GM15510 (cell line): Measurements from ENCODE around the gene CLTRN.

Experiments
- POLR2A ChIP-seq: IDR thresholded peaks from 3 replicates; pipeline ENCODE4 v1.6.1; 2011; ENCODE audit warnings: borderline replicate concordance; ENCODE audit not compliant: insufficient read length; ENCODE audit errors: extremely low read depth

The CLTRN gene

DNA sequence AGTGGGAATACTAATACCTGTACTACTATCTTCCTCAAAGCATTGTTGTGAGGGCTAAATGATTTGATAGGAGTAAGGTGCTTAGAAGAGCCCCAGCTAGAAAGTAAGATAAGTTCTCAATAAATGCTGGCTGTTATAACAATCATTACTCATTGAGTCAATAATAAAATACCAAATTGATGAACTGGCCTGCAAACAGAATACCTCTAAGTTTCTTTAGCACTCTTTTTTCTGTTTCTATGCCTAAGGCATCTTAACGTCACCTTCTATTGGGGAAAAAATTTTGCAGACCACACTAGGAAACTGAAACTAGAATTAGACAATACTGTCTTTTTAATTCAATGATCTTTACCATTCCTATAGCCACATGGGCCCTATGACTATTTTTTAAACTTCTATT lies 1.2 kb downstream of the CLTRN start:
- TF ChIP-seq POLR2A = no peak

DNA sequence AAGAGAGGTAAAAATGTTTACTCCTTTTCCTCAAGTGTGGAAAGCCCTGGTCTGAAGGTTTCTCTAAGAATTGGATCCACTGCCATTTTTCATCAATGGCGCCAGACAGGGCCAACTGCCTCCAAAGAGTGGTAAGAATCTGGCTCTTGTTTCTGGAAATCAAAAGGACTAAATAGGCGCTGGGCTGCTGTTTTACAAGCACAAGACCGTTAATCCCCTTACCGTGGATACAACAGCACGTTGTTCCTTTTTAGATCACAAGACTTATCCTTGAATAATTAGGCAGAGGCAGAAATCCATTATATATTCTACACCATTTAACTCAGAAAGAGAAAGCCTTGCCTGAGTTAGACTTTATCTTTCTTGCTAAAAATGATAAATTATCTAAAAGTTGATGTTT lies 10.6 kb downstream of the CLTRN start:
- TF ChIP-seq POLR2A = no peak

DNA sequence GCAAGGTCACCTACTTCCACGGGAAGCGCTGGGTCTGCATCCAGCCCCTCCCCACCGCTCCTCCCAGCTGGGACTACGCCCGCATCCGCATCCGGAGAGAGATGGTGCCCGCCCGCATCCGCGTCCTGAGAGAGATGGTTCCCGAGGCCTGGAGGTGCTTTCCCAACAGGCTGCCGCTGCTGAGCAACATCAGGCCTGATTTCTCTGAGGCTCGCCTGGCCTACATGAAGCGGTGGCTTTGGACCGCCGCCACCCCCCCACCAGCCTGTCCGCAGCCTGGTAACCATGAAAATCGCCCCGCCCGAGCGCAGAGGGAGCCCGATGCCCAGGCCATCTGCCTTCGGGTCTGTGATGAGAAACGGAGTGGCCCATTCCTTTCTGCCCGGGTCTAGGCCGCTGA lies 18.1 kb downstream of the CLTRN start:
- TF ChIP-seq POLR2A = no peak

DNA sequence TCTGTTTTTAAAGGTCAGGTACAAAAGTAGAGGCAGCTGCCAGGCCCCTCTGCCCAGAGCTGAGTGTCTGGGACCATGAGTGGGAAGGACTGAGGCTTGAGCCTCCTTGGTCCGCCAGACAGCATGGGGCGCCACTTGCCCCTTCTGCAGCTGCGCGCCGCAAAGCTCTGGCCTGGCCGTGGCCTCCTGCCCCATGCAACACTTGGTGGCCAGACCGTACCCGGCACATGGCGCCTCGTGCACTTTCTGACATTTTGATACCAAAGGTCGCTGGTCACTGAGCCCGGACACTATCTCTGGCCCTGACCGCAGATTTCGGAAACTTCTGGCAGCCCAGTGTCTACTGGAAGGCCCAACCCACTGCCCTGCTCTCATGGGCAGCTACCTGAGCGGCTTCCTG lies 18.6 kb downstream of the CLTRN start:
- TF ChIP-seq POLR2A = no peak

DNA sequence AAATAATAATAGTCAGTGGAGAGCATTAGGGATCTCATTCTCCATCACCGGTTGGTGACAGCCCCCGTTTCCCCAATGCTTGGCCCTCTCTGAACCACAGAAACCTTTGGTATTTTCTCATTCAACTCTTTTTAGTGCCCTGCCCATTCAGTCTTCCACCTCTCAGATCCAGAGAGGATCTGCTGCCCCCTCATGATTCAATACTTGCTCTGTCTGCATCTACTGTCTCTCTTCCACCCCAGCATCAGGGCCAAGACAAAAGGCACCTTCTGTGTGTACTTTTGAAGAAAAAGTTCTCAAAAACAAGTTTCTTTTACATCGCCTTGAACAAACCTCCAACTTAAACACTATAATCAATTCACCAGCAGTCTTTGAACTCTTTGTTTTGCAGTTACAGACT lies 19.3 kb downstream of the CLTRN start:
- no peak for TF ChIP-seq POLR2A

DNA sequence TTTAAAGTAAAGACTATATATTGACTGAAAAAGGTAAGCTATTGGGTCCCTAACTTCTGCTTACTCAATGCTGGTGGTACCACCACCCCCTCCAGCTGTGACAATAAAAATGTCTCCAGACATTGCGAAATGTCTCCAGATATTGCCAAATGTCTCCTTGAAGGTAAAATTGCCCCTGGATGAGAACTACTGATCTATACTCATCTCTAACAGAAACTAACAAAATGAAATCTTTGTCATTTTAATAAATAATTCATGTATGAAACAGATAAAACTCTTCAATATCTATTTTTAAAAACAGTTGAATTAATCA lies 20.1 kb downstream of the CLTRN start:
- TF ChIP-seq POLR2A = no peak

DNA sequence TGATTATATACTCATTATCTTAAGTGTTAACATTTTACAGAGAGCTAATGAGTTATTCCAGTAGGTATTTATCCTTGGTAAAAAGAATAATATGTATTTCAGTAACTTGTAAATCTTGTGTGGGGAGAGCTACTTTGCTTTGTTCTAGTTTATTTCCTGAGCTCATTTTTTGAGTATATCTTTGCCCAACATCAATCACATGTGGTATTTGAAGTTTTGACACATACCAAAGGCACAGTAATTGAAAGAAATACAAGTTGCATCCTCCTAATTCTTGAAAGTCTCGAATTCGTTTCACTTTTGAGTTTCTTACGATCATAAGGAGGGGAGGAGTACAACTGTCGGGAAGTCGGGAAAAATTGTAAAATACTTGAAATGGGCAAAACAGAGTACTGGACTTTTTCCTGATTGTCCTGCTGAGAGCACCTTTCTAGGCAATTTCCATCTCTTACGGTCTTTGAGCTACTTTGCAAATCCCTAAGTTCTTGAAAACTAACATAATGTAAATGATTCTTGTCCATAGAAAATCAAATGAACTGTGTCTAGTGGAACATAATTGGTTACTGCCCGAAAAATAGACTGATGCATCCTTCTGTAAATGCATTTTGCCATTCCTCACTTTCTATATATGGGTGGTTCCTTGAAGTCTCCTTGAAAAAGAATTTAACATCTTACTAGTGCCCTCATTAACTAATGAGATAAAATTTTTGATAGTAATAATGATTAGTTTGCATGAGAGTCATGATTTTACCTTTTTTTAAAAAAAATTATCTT lies 20.6 kb downstream of the CLTRN start:
- TF ChIP-seq POLR2A = no peak

DNA sequence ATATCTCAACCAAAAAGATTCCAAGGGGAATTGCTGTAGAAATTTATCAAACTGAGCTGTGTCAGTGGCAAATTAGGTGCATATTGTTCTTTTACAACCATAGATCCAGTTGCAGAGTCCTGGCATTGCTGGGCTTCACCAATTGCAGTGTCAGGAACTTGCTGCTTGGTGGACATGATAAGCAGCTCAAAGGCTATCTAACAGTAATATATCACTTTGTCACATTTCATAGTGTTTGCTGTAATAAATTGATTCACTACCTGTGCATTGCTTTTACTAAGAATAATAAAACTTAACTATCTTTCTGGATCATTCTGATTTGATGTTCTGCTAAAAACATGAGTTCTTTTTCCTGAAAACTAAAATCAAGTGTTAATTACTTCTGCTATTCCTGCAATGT lies 33.0 kb downstream of the CLTRN start:
- no peak for TF ChIP-seq POLR2A

DNA sequence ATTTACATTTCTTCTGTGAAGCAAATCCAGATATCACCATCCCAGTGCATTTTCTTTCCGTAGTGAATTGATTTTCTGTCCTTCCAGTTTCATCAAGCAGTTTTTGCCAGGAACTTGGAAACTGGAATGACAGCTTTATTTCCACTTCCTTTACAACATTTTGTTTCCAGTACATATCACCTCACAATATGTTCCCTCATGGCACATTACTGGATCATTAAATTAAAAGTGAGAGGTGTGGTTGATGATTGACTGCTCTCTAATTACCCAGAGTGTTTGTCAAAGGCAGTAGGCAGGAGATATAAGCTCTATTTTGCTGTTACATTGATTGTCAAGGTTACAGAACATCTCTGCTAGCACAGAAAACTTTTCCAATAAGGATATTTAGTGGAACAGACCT lies 41.6 kb downstream of the CLTRN start:
- TF ChIP-seq POLR2A = no peak

DNA sequence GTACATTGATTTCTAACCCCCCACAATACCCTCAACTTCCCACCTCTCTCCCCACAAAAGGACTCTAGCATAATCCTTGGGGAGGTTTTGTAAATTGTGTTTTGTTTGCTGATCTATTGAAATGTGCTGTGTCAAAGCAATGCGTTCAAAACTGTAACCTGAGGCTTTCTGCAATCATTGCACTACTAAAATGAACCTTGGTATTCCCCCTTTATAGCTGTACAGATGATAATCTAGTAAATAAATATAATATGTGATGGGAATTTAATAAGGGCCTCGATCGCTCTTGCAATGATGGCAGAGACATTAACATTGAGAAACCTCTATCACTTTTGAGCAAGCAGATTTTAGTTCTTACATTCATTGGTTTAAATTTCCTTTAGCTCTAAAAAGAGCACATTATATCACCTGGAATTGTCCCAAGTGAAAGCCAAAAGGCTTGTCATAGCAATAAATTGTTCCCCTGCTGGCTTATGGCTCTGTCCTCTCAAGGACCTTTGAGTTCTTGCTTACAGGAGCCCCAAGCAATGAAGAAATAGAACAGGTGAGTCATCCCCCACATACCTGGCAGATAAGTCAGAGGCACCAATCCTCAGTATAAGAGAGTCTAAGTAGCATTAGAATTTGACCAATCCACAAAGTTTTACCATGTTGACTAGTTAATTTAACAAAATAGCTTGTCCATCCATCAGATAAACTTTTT lies 45.4 kb downstream of the CLTRN start:
- TF ChIP-seq POLR2A = no peak

DNA sequence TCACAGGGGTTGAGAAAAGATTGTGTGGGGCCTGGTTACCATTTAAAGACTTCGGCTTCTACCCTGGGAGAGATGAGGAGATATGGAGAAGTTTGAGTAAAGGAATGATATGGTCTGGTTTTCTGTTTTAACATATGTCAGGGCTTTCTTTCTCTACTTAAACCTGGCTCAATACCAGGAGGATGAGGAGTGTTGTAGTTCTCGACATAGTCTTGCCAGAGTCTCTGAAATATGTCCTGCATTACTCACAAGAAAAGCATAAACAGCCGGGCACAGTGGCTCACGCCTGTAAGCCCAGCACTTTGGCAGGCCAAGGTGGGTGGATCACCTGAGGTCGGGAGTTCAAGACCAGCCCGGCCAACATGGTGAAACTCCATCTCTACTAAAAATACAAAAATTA lies 47.5 kb downstream of the CLTRN start:
- no peak for TF ChIP-seq POLR2A

DNA sequence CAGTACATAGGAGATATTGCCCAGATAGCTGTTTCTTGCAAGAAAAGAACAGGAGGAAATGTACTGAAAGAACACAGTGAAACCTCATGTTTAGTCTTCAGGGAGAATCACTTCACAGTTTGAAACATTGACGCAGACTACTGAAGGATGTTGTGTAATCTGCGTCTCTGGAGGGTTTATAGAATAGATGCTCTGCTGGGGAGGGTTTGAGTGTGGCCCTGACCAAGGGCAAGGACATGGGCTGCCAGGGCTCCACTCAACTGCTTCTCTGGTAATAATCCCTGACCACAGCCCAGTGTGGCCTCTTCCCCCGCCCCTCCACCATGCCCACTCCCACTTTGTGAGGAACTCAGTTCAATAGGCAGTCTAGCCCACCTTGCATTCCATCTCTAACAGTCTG lies 48.1 kb downstream of the CLTRN start:
- no peak for TF ChIP-seq POLR2A

DNA sequence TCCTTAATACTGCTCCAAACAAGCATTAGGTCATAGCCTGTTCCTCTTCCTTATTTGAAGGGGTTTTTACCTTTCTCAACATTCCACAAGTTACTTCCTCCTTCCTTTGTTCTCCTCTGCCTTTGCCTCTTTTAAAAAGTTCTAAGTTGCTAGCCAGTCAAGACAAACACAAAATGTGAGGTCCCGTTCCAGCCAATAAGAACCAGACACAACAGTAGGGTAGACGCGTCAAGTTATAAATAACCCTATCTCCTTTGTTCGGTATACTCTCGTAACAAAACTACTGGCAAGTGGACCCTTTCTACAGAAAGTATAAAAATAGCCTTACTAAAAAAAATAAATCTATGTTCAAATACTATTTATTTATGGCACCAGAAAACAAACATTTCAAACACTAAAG lies 57.5 kb downstream of the CLTRN start:
- no peak for TF ChIP-seq POLR2A

DNA sequence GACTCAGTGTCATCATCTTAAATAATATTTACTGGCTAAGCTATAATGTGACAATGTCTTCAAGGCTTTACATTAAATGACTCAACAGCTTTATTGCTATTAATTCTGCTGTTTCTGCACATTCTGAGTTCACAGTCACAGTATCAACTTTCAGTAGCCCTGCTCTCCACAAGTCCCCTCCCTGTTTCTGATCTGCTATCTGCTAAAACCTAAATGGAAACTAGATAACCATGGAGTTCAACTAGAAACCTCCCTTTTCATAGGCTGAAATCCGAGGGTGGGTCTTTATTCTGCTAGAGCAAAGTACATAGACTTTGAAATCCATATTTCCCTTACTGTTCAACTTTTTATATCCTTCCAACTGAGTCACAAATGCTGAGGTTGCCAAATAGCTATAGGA lies 58.5 kb downstream of the CLTRN start:
- no peak for TF ChIP-seq POLR2A

DNA sequence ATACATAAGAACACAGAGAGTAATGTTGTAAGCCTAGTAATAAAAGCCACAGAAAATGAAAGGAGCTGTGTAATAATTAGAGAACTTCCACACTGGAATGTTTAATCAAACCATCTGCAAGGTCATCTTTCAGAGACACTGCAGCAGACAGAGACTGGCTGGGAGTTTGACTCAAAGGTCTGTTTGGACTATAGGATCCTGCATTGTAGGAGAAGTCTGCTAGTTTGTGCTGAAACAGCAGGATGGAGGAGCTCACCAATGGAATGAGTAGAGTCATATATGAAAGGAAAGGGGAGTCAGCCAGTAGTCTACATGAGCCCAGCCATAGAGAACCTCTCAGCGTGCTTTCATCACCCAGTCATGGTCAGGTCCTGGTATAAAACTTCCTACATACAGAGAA lies 59.4 kb downstream of the CLTRN start:
- TF ChIP-seq POLR2A = no peak

DNA sequence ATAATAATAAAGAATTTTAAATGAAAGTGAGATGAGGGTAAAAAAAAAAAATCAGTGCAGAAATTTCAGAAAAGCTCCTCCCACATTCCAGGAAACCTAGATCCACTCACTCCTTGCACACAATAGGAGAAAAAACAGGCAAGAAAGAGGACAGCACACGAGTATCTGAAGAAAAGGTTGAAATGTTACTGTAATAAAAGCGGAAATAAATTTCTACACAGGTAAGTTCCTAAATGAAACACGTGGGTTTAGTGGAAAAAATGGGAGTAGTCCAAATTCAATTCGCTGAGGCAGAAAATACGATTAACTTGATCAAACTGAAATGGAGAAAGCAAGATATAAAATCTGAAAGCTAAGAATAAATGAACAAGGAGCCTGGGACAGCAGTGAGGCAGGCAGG lies 61.8 kb downstream of the CLTRN start:
- no peak for TF ChIP-seq POLR2A

DNA sequence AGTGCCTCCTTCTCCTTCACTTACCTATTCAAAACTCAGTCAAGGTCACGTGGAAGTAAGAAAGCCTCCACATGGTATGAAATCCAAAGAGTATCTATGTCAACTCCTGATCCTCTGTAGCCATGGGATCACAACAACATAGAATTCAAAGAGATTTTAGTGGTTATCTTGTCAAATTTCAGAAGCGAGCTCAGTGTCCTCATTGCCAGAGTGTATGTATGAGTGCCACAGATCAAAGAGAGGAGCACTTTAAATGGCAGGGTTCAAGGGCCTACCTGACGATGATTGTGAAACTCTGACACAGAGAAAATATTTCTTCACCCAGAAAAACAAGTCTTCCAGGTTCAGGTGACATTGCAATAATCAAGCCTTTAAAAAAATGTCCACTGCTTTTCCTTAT lies 62.7 kb downstream of the CLTRN start:
- no peak for TF ChIP-seq POLR2A

DNA sequence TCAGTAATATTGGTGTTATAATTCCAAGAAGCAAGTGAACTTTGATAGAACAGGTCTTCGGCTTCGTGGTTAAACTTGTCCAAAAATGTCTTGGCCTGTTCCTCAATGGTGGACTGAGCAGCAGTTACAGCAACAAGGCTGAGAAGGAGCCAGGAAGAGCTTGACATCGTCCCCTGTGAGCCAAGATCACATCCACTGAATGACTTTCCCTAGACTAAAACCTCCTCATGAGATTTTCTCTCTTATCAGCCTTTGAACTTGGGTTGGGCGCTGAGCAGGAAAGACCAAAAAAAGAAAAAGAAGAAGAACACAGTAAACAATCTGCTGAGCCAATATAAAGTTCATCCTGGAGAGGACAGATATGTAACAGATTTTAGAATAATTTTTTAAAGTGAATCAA lies 63.9 kb downstream of the CLTRN start, which contains the start of gene ACE2:
Gene ACE2, minus strand, starts transcription at position 216 of the 400 bp plus-strand sequence. Its CDS starts 49 bp downstream, at position 167.
- no peak for TF ChIP-seq POLR2A

DNA sequence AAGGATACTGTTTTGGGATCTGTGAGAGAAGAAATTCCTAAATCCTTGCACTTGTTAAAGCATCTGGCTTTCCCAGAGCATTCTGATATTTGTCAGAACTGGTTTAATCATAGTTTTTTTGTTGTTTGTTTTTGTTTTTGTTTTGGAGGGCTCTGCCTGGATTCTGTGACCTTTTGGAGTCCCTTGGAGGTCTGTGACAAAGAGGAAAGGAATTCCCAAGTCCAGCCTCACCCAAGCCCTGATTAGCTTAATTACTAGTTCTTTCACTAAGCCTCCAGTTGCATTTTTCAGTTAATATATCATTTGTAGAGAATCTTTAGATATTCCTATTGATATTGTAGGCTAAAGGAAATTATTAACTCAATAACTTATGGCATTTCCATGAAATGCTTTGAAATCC lies 64.6 kb downstream of the CLTRN start:
- no peak for TF ChIP-seq POLR2A
